ENCODE results near the gene ZNF280D. TPM values are rescaled to one million over a fixed set of nuclear protein-coding genes. Genes with fewer than 3 reads are reported as not detected.

The ZNF280D gene
- total and polyA plus RNA-seq, 2 of the 8 experiments (the other 6 are each of a cell fraction or from before 2014, with no cell fraction given) = 7.4 to 27.5 TPM

- H3K56ac ChIP-seq (replicated peaks; ENCODE audit: insufficient read length, low read depth, low read length) = no peak overlapping the region
- no peaks in the 10 kb centered on the region for H4K20me1 ChIP-seq (replicated peaks in 1 of 2; ENCODE audit: control insufficient read depth in 1 of 2, insufficient read depth in 2 of 2, low read length in 2 of 2)
- no peak overlapping the region for H3K27ac ChIP-seq (ENCODE audit: low read depth, low read length)
- H3K23ac ChIP-seq (ENCODE audit: insufficient read length) = no peak overlapping the region
- peaks cover 0 to 1% (median 0%) of the 10 kb centered on the region in 4 experiments; a peak in 1 of 7 replicates for H3K27me3 ChIP-seq (replicated peaks in 1 of 4; ENCODE audit: control insufficient read depth in 3 of 4, extremely low read depth in 1 of 4, insufficient read depth in 3 of 4, low read length in 3 of 4)
- H3K23me2 ChIP-seq (ENCODE audit: low read depth, low read length) = no peaks in the 10 kb centered on the region
- H3K4ac ChIP-seq (replicated peaks; ENCODE audit: insufficient read length, low read depth, low read length) = no peak overlapping the region
- H2BK20ac ChIP-seq (ENCODE audit: low read length) = no peak overlapping the region
- H4K8ac ChIP-seq (ENCODE audit: extremely low read depth, insufficient read depth, low read length) = no peak overlapping the region
- no peaks in the 10 kb centered on the region for H3K79me2 ChIP-seq (ENCODE audit: control insufficient read depth in 1 of 2, insufficient read depth in 2 of 2, low read length in 2 of 2)
- no peak overlapping the region for H3K4me3 ChIP-seq (ENCODE audit: extremely low read depth in 1 of 4, insufficient read depth in 2 of 4, low read depth in 3 of 4, low read length in 4 of 4)
- DNase-seq (ENCODE audit: low read depth in 1 of 2, low spot score in 2 of 2) = no peak
- no peaks in the 10 kb centered on the region for H3K36me3 ChIP-seq (ENCODE audit: control insufficient read depth in 2 of 4, insufficient read depth in 4 of 4, low read length in 3 of 4)
- H2AK5ac ChIP-seq (ENCODE audit: low read depth, low read length) = no peak overlapping the region
- no peak overlapping the region for H4K91ac ChIP-seq (replicated peaks; ENCODE audit: insufficient read length, low read length)
- H3K4me1 ChIP-seq (replicated peaks in 1 of 4; ENCODE audit: control insufficient read depth in 3 of 4, insufficient read depth in 4 of 4, low read length in 3 of 4) = no peaks in the 10 kb centered on the region
- H3K79me1 ChIP-seq (ENCODE audit: low read depth, low read length) = no peaks in the 10 kb centered on the region
- no peak overlapping the region for H2AFZ ChIP-seq (ENCODE audit: low read length)
- no peak overlapping the region for H3K9ac ChIP-seq (replicated peaks in 1 of 4; ENCODE audit: extremely low read depth in 1 of 4, low read depth in 3 of 4, low read length in 3 of 4)
- no peaks in the 10 kb centered on the region for H3K9me3 ChIP-seq (ENCODE audit: insufficient read depth in 2 of 2, low read depth in 1 of 2, low read length in 1 of 2)
- H3K14ac ChIP-seq (ENCODE audit: insufficient read length) = no peak overlapping the region
- no peak overlapping the region for H2BK120ac ChIP-seq (replicated peaks; ENCODE audit: low read depth, low read length)
- no peak overlapping the region for H2BK5ac ChIP-seq (ENCODE audit: low read depth, low read length)
- no peak overlapping the region for H2BK12ac ChIP-seq (ENCODE audit: low read depth, low read length)
- H3K18ac ChIP-seq (ENCODE audit: extremely low read depth, low read length) = no peak overlapping the region
- H4K5ac ChIP-seq (ENCODE audit: insufficient read length, low read depth, low read length) = no peak overlapping the region
- CTCF ChIA-PET (ENCODE audit: partially characterized antibody) = interaction anchor here (0.7 kb wide), 1 partner anchor 16 kb away, joined by 3 read pairs; no protein-coding TSS in a partner anchor
- H2BK15ac ChIP-seq (ENCODE audit: low read length) = no peak overlapping the region
- POLR2A ChIA-PET (ENCODE audit: partially characterized antibody) = no interaction called here
- H3K4me2 ChIP-seq (ENCODE audit: insufficient read depth in 1 of 2, low read depth in 2 of 2, low read length in 2 of 2) = no peak overlapping the region
- no peak for FAIRE-seq
- TF ChIP-seq CREB1 (IDR thresholded peaks at IDR 0.05) (no peak), FOSL1 (IDR thresholded peaks at IDR 0.05; ENCODE audit: insufficient read depth, low read depth, low read length) (no peak), KDM1A (IDR thresholded peaks at IDR 0.05; ENCODE audit: borderline replicate concordance, low read length) (no peak), POU5F1 (IDR thresholded peaks at IDR 0.05; ENCODE audit: low read depth, low read length) (no peak), GTF2F1 (IDR thresholded peaks at IDR 0.05; ENCODE audit: borderline replicate concordance, low read depth, low read length) (no peak), KDM4A (IDR thresholded peaks at IDR 0.05; ENCODE audit: low read depth, low read length, severe bottlenecking) (no peak), POLR2AphosphoS5 (IDR thresholded peaks at IDR 0.05; ENCODE audit: low read depth, low read length) (no peak), ASH2L (IDR thresholded peaks at IDR 0.05; ENCODE audit: low read length) (no peak), TEAD4 (IDR thresholded peaks at IDR 0.05; ENCODE audit: low read depth, low read length) (no peak), CBX8 (IDR thresholded peaks at IDR 0.05; ENCODE audit: borderline replicate concordance, low read depth, low read length) (no peak), CHD2 (IDR thresholded peaks at IDR 0.05; ENCODE audit: low read length) (no peak), CTCF (IDR thresholded peaks at IDR 0.05; ENCODE audit: control extremely low read depth in 1 of 3, insufficient read depth in 1 of 3, low read depth in 1 of 3, low read length in 3 of 3) (no peak), RXRA (IDR thresholded peaks at IDR 0.05; ENCODE audit: insufficient read depth, low read depth, low read length) (no peak), SP2 (IDR thresholded peaks at IDR 0.05; ENCODE audit: low read length) (no peak)
Observed at GRCh38 chr15:56679225-56679624, 54.1 kb downstream of the ZNF280D start.

Data from H1 (cell line).